ENCODE measurements around the gene IGFN1. TPM values are rescaled to one million over a fixed set of nuclear protein-coding genes. Genes with fewer than 3 reads are reported as not detected.
"Not testable (repeated sequence)": the region's sequence is repeated elsewhere in the genome, so short reads cannot be mapped to it uniquely, and the experiment has no call there.

IGFN1 gene
- polyA plus RNA-seq, 4 donors: under 0.01 to 0.50 (median 0.01) TPM; not detected in 1

DNA sequence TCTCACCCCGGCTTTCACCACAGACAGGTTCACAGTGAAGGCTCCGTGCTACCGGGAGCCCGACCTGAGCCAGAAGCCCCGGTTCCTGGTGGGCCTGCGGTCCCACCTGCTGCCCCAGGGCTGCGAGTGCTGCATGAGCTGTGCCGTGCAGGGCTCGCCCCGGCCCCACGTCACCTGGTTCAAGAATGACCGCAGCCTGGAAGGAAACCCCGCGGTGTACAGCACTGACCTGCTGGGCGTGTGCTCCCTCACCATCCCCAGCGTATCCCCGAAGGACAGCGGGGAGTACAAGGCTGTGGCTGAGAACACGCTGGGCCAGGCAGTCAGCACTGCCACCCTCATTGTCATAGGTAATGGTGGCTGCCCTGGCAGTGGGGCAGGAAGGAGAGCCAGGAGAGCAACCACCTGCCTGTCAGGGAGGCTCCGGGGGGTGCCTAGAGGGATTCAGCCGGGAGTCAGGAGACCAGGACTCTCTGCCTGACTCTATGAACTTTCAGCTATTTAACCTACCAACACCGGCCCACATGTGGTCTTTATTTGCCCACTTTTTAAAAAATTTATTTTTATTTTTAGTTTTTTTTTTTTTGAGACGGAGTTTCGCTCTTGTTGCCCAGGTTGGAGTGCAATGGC is 36.4 kb downstream of the IGFN1 start:
- no peak for FAIRE-seq
- Histone ChIP-seq H3K9me3 (ENCODE audit: control insufficient read depth in 2 of 2, insufficient read depth in 1 of 2, low read depth in 1 of 2, low read length in 1 of 2) (no peaks in the 10 kb centered on the region), H3K27ac (ENCODE audit: low read depth in 1 of 3, low read length in 2 of 3) (no peak overlapping the region), H3K4me1 (ENCODE audit: control insufficient read depth in 3 of 3, insufficient read depth in 2 of 3, low read depth in 1 of 3, low read length in 2 of 3) (peaks cover 0 to 3% (median 0%) of the 10 kb centered on the region in 3 donors), H3K36me3 (ENCODE audit: control insufficient read depth in 3 of 3, insufficient read depth in 2 of 3, low read depth in 1 of 3, low read length in 3 of 3) (no peaks in the 10 kb centered on the region), H3K4me3 (ENCODE audit: low read depth in 1 of 3, low read length in 3 of 3) (no peak overlapping the region), H3K27me3 (ENCODE audit: control insufficient read depth in 3 of 3, insufficient read depth in 3 of 3, low read length in 3 of 3) (no peaks in the 10 kb centered on the region)
- no peak for DNase-seq
- 89 to 90% (median 89%) methylated on average over 24 of the region's 24 CpGs for WGBS, 3 donors

DNA sequence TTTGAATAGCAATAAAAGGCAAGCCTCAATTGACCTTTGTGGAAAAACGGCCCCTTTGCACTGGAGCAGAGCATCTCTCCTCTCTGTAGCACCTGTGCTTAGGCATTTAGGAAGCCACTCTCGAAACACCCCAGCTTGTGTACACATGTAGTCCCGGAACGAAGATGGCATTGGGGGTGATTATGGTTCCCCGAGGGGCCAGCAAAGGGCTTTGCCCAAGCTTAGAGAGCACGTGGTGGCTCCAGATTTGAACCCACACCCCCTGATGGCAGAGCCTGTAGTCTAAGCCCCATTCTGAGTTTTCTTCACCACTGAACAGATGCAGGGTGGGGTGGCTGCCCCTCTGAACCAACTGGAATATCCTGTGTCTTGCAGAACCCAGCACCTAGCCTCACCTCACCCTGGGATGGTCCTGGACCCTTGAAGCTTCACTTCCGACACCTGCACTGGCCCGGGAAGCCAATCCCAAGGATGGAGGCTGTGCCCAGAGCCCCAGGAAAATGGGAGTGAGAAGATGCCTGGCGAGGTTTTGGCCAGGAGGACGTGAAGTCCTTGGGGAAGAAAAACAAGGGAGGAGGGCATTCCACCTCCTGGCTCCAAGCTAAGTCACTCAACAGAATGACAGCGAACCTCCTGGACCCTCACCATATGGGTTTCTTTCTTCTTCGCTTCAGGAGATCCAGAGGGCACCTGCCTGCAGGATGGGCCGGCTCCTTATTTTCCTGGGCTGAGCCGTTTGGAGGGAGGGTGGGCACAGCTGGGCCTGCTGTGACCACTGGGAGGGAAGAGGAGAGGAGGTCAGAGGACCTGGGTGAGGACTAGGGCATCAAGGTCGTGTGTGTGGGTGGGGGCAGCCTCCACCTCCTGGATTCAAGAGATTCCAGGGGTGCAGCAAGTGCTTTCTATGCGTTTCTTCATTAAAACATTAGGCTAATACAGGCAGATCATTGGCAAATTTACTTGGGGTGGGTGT is 37.7 kb downstream of the IGFN1 start:
- H3K27me3 ChIP-seq (ENCODE audit: control insufficient read depth in 3 of 3, insufficient read depth in 3 of 3, low read length in 3 of 3): no peaks in the 10 kb centered on the region
- H3K4me1 ChIP-seq (ENCODE audit: control insufficient read depth in 3 of 3, insufficient read depth in 2 of 3, low read depth in 1 of 3, low read length in 2 of 3): no peaks in the 10 kb centered on the region
- H3K27ac ChIP-seq (ENCODE audit: low read depth in 1 of 3, low read length in 2 of 3): no peak overlapping the region
- no peak for DNase-seq
- no peaks in the 10 kb centered on the region for H3K9me3 ChIP-seq (ENCODE audit: control insufficient read depth in 2 of 2, insufficient read depth in 1 of 2, low read depth in 1 of 2, low read length in 1 of 2)
- 74 to 77% (median 75%) methylated on average over 16 of the region's 16 CpGs for WGBS, 3 donors
- no peaks in the 10 kb centered on the region for H3K36me3 ChIP-seq (ENCODE audit: control insufficient read depth in 3 of 3, insufficient read depth in 2 of 3, low read depth in 1 of 3, low read length in 3 of 3)
- no peak overlapping the region for H3K4me3 ChIP-seq (ENCODE audit: low read depth in 1 of 3, low read length in 3 of 3)
- FAIRE-seq: no peak

DNA sequence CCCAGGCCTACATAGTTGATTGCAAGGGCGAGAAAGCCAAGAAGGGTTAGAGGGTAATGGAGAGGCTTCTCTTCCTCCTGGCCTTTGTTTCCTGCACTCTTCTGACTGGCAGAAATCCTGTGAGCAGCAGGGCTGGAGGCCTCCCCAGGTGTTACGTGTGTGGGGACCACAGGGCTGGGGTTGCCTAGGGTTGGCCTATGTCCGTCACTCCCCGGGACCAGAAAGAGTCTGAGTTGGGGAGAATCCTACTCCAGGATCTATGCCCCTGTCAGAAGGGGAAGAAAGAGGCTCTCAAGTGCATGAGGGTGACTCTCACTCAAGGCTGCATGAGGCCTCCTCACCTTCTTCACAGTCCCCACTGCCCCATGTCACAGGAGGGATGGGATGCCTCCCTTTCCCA is 38.5 kb downstream of the IGFN1 start:
- no peaks in the 10 kb centered on the region for H3K9me3 ChIP-seq (ENCODE audit: control insufficient read depth in 2 of 2, insufficient read depth in 1 of 2, low read depth in 1 of 2, low read length in 1 of 2)
- no peak overlapping the region for H3K4me3 ChIP-seq (ENCODE audit: low read depth in 1 of 3, low read length in 3 of 3)
- no peak overlapping the region for H3K27ac ChIP-seq (ENCODE audit: low read depth in 1 of 3, low read length in 2 of 3)
- FAIRE-seq (no peak), DNase-seq (no peak)
- no peaks in the 10 kb centered on the region for H3K27me3 ChIP-seq (ENCODE audit: control insufficient read depth in 3 of 3, insufficient read depth in 3 of 3, low read length in 3 of 3)
- no peaks in the 10 kb centered on the region for H3K36me3 ChIP-seq (ENCODE audit: control insufficient read depth in 3 of 3, insufficient read depth in 2 of 3, low read depth in 1 of 3, low read length in 3 of 3)
- 75 to 92% (median 87%) methylated on average over 4 of the region's 4 CpGs for WGBS, 3 donors
- H3K4me1 ChIP-seq (ENCODE audit: control insufficient read depth in 3 of 3, insufficient read depth in 2 of 3, low read depth in 1 of 3, low read length in 2 of 3): no peaks in the 10 kb centered on the region

DNA sequence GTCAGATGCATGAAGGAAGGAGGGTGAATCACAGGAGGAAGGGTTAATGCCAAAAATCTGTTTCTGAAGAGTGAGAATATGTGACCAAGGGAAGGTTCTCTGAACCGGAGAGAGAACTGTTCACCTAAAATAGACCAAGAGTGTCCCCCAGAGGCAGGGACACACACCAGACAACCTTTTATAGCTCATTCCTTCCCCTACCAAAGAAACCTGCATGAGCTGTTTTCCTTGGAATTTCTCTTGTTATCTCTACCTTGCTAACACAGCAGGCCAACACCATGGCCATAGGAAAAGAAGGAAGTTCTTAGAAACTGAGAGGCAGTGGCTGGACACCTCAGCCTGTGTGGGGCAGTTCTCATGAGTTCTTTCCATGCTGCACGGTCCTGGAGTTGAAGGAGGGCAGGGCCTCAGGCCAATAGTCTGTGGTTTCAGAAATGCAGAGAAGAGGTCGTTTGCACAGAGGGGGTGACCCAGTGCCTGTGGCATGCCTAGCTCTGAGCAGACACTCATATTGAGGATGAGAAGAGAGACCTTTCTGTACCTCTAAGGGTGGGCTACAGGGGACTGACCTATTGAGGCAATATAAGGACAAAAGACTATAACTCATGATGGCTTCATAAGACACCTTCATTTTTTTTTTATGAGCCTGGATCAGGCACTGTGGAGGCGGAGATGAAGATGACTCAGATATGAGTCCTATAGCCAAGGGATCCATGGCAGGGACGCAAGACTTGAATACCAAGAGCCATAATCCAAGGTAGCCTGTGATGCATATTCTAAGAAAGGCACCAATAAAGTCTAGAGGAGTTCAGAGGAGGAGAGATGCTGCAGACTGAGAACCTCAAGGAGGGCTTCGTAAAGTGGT is 39.4 kb downstream of the IGFN1 start:
- Histone ChIP-seq H3K27ac (ENCODE audit: low read depth in 1 of 3, low read length in 2 of 3) (no peak overlapping the region), H3K27me3 (ENCODE audit: control insufficient read depth in 3 of 3, insufficient read depth in 3 of 3, low read length in 3 of 3) (no peaks in the 10 kb centered on the region), H3K4me1 (ENCODE audit: control insufficient read depth in 3 of 3, insufficient read depth in 2 of 3, low read depth in 1 of 3, low read length in 2 of 3) (no peaks in the 10 kb centered on the region), H3K36me3 (ENCODE audit: control insufficient read depth in 3 of 3, insufficient read depth in 2 of 3, low read depth in 1 of 3, low read length in 3 of 3) (no peaks in the 10 kb centered on the region), H3K9me3 (ENCODE audit: control insufficient read depth in 2 of 2, insufficient read depth in 1 of 2, low read depth in 1 of 2, low read length in 1 of 2) (no peaks in the 10 kb centered on the region), H3K4me3 (ENCODE audit: low read depth in 1 of 3, low read length in 3 of 3) (no peak overlapping the region)
- WGBS, 3 donors: 72 to 73% (median 72%) methylated on average over 6 of the region's 6 CpGs
- DNase-seq: no peak
- FAIRE-seq: no peak

DNA sequence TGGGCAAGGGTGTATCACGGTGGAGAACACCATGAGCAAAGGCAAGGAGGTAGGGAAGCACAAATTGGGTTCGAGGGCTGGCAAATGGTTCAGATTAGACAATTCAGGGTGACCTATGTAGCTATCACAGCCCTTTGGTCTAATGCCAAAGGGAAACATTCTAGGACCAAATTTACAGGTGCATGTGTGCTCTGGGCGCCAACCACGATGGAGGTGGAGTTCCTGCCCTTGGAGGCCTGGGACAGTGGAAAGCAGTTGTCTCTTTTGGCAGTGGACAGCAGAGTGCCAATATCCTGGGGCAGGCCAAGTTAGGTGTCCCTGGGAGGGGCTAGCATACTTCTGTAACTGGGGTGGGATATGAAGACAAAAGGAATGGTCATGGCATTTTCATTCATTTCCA is 40.1 kb downstream of the IGFN1 start:
- FAIRE-seq (no peak), DNase-seq (no peak)
- no peaks in the 10 kb centered on the region for H3K36me3 ChIP-seq (ENCODE audit: control insufficient read depth in 3 of 3, insufficient read depth in 2 of 3, low read depth in 1 of 3, low read length in 3 of 3)
- no peaks in the 10 kb centered on the region for H3K4me1 ChIP-seq (ENCODE audit: control insufficient read depth in 3 of 3, insufficient read depth in 2 of 3, low read depth in 1 of 3, low read length in 2 of 3)
- no peaks in the 10 kb centered on the region for H3K9me3 ChIP-seq (ENCODE audit: control insufficient read depth in 2 of 2, insufficient read depth in 1 of 2, low read depth in 1 of 2, low read length in 1 of 2)
- WGBS, 3 donors: 48 to 82% (median 71%) methylated on average over 4 of the region's 4 CpGs
- H3K4me3 ChIP-seq (ENCODE audit: low read depth in 1 of 3, low read length in 3 of 3): no peak overlapping the region
- no peaks in the 10 kb centered on the region for H3K27me3 ChIP-seq (ENCODE audit: control insufficient read depth in 3 of 3, insufficient read depth in 3 of 3, low read length in 3 of 3)
- no peak overlapping the region for H3K27ac ChIP-seq (ENCODE audit: low read depth in 1 of 3, low read length in 2 of 3)

DNA sequence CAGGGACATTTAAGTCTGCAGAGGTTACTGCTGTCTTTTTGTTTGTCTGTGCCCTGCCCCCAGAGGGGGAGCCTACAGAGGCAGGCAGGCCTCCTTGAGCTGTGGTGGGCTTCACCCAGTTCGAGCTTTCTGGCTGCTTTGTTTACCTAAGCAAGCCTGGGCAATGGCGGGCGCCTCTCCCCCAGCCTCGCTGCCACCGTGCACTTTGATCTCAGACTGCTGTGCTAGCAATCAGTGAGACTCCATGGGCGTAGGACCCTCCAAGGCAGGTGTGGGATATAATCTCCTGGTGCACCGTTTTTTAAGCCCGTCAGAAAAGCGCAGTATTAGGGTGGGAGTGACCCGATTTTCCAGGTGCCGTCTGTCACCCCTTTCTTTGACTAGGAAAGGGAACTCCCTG is 49.0 kb downstream of the IGFN1 start:
- H3K36me3 ChIP-seq (ENCODE audit: control insufficient read depth in 3 of 3, insufficient read depth in 2 of 3, low read depth in 1 of 3, low read length in 3 of 3); H3K4me1 ChIP-seq (ENCODE audit: control insufficient read depth in 3 of 3, insufficient read depth in 2 of 3, low read depth in 1 of 3, low read length in 2 of 3); H3K27me3 ChIP-seq (ENCODE audit: control insufficient read depth in 3 of 3, insufficient read depth in 3 of 3, low read length in 3 of 3); H3K4me3 ChIP-seq (ENCODE audit: low read depth in 1 of 3, low read length in 3 of 3); DNase-seq; H3K9me3 ChIP-seq (ENCODE audit: control insufficient read depth in 2 of 2, insufficient read depth in 1 of 2, low read depth in 1 of 2, low read length in 1 of 2); FAIRE-seq; H3K27ac ChIP-seq (ENCODE audit: low read depth in 1 of 3, low read length in 2 of 3): not testable (repeated sequence)
- 60 to 75% (median 60%) methylated on average over 7 to 11 of the region's 11 CpGs for WGBS, 3 donors

DNA sequence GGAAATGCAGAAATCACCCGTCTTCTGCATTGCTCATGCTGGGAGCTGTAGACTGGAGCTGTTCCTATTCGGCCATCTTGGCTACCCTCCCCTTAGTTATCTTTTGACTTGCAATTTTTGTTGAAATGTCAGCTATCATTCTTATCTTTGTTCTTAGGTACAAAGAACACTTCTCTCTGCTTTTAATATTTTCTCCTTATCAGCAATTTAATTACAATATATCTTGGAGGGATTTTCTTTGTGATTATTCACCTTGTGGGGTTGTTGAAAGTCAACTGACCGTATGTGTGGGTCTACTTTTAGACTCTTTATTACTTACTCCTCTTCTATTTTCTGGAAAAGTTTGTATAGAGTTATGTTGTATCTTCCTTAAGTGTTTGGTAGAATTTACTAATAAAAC is 49.5 kb downstream of the IGFN1 start:
- 46 to 85% (median 69%) methylated on average over 2 to 3 of the region's 3 CpGs for WGBS, 3 donors
- no peaks in the 10 kb centered on the region for H3K27me3 ChIP-seq (ENCODE audit: control insufficient read depth in 3 of 3, insufficient read depth in 3 of 3, low read length in 3 of 3)
- DNase-seq (no peak), FAIRE-seq (no peak)
- no peaks in the 10 kb centered on the region for H3K9me3 ChIP-seq (ENCODE audit: control insufficient read depth in 2 of 2, insufficient read depth in 1 of 2, low read depth in 1 of 2, low read length in 1 of 2)
- no peak overlapping the region for H3K4me3 ChIP-seq (ENCODE audit: low read depth in 1 of 3, low read length in 3 of 3)
- H3K27ac ChIP-seq (ENCODE audit: low read depth in 1 of 3, low read length in 2 of 3): no peak overlapping the region
- H3K36me3 ChIP-seq (ENCODE audit: control insufficient read depth in 3 of 3, insufficient read depth in 2 of 3, low read depth in 1 of 3, low read length in 3 of 3): no peaks in the 10 kb centered on the region
- peaks cover 0 to 2% (median 0%) of the 10 kb centered on the region in 3 donors for H3K4me1 ChIP-seq (ENCODE audit: control insufficient read depth in 3 of 3, insufficient read depth in 2 of 3, low read depth in 1 of 3, low read length in 2 of 3)

DNA sequence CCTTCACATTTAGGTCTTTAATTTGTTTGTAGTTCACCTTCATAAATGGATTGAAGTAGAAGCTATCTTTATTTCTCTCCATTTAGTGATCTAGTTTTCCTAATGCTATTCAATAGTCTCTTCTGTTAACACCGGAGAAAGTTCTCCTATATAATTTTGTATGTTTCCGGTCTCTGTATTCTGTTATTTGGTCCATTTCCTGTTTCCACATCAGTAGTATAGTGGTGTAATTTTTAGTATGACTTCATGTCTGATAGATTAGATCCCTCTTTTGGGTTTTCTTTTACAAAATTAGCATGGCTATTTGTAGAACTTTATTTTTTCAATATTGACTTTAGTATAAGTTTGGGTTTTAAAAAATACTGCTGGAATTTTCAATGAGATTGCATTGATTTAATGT is 51.1 kb downstream of the IGFN1 start:
- Histone ChIP-seq H3K9me3 (ENCODE audit: control insufficient read depth in 2 of 2, insufficient read depth in 1 of 2, low read depth in 1 of 2, low read length in 1 of 2) (no peaks in the 10 kb centered on the region), H3K4me1 (ENCODE audit: control insufficient read depth in 3 of 3, insufficient read depth in 2 of 3, low read depth in 1 of 3, low read length in 2 of 3) (peaks cover 0 to 2% (median 0%) of the 10 kb centered on the region in 3 donors), H3K27me3 (ENCODE audit: control insufficient read depth in 3 of 3, insufficient read depth in 3 of 3, low read length in 3 of 3) (no peaks in the 10 kb centered on the region), H3K36me3 (ENCODE audit: control insufficient read depth in 3 of 3, insufficient read depth in 2 of 3, low read depth in 1 of 3, low read length in 3 of 3) (no peaks in the 10 kb centered on the region), H3K4me3 (ENCODE audit: low read depth in 1 of 3, low read length in 3 of 3) (no peak overlapping the region), H3K27ac (ENCODE audit: low read depth in 1 of 3, low read length in 2 of 3) (no peak overlapping the region)
- FAIRE-seq (peak; percentile 70), DNase-seq (no peak)
- WGBS, 3 donors: 74 to 96% (median 92%) methylated on average over 2 of the region's 2 CpGs

All from small intestine (tissue), 7 donors.